Measurements from ENCODE around the gene DDX24. TPM values are rescaled to one million over a fixed set of nuclear protein-coding genes. Genes with fewer than 3 reads are reported as not detected.

DDX24 gene
- total RNA-seq, 3 donors from 2014 or later, result 287 to 321 (median 319) TPM

- Mint-ChIP-seq H3K27me3 (ENCODE audit: low read depth) (no peaks in the 10 kb centered on the region), H3K36me3 (ENCODE audit: insufficient read depth) (no peaks in the 10 kb centered on the region), H3K4me1 (ENCODE audit: low read depth) (peaks cover 23% of the 10 kb centered on the region), H3K4me3 (no peak overlapping the region), H3K9me3 (no peaks in the 10 kb centered on the region)
- no peak for ATAC-seq
- DNase-seq, result no peak
Observed at GRCh38 chr14:94029265-94029664, 51.7 kb downstream of the DDX24 start.

- peak; percentile 9 to 48 for ATAC-seq
- Mint-ChIP-seq H3K36me3 (ENCODE audit: insufficient read depth) (no peaks in the 10 kb centered on the region), H3K4me1 (ENCODE audit: low read depth) (peaks cover 23% of the 10 kb centered on the region), H3K9me3 (no peaks in the 10 kb centered on the region), H3K4me3 (peak overlapping the region; percentile 55), H3K27me3 (ENCODE audit: low read depth) (no peaks in the 10 kb centered on the region)
- peak; percentile 23 for DNase-seq
Observed at GRCh38 chr14:94028450-94028826, 52.6 kb downstream of the DDX24 start.

- Mint-ChIP-seq H3K9me3 (no peaks in the 10 kb centered on the region), H3K4me3 (peak overlapping the region; percentile 60), H3K36me3 (ENCODE audit: insufficient read depth) (no peaks in the 10 kb centered on the region), H3K4me1 (ENCODE audit: low read depth) (peaks cover 26% of the 10 kb centered on the region), H3K27me3 (ENCODE audit: low read depth) (no peaks in the 10 kb centered on the region)
- no peak for ATAC-seq
- no peak for DNase-seq
Observed at GRCh38 chr14:94027566-94028449, 53.2 kb downstream of the DDX24 start.

GRCh38 chr14:94026889-94027469 is 54.0 kb downstream of the DDX24 start:
- Mint-ChIP-seq H3K4me3 (peak overlapping the region; percentile 60), H3K9me3 (no peaks in the 10 kb centered on the region), H3K36me3 (ENCODE audit: insufficient read depth) (no peaks in the 10 kb centered on the region), H3K27me3 (ENCODE audit: low read depth) (no peaks in the 10 kb centered on the region), H3K4me1 (ENCODE audit: low read depth) (peaks cover 32% of the 10 kb centered on the region)
- no peak for ATAC-seq
- DNase-seq, result no peak

GRCh38 chr14:94026173-94026888 is 54.7 kb downstream of the DDX24 start, which contains the start of gene OTUB2:
OTUB2 (plus strand) TSS chr14:94026340; CDS start chr14:94026538, 198 bp downstream.
- ATAC-seq (peak; percentile 99 to 100), DNase-seq (peak; percentile 94)
- Mint-ChIP-seq H3K4me3 (peak within 1 kb of the TSS; percentile 79), H3K4me1 (ENCODE audit: low read depth) (peaks cover 38% of the 10 kb centered on the region), H3K36me3 (ENCODE audit: insufficient read depth) (no peaks in the 10 kb centered on the region), H3K9me3 (no peaks in the 10 kb centered on the region), H3K27me3 (ENCODE audit: low read depth) (no peaks in the 10 kb centered on the region)

GRCh38 chr14:94025720-94026119 is 55.3 kb downstream of the DDX24 start:
- peak overlapping the region; percentile 79 for H3K4me3 Mint-ChIP-seq
- ATAC-seq (no peak), DNase-seq (no peak)
- peaks cover 41% of the 10 kb centered on the region for H3K4me1 Mint-ChIP-seq (ENCODE audit: low read depth)
- H3K9me3 Mint-ChIP-seq, result no peaks in the 10 kb centered on the region
- no peaks in the 10 kb centered on the region for H3K36me3 Mint-ChIP-seq (ENCODE audit: insufficient read depth)
- no peaks in the 10 kb centered on the region for H3K27me3 Mint-ChIP-seq (ENCODE audit: low read depth)

GRCh38 chr14:94024549-94024948 is 56.5 kb downstream of the DDX24 start:
- Mint-ChIP-seq H3K9me3 (no peaks in the 10 kb centered on the region), H3K4me1 (ENCODE audit: low read depth) (peaks cover 44% of the 10 kb centered on the region), H3K27me3 (ENCODE audit: low read depth) (no peaks in the 10 kb centered on the region), H3K36me3 (ENCODE audit: insufficient read depth) (no peaks in the 10 kb centered on the region), H3K4me3 (no peak overlapping the region)
- DNase-seq (no peak), ATAC-seq (no peak)

GRCh38 chr14:94022532-94023411 is 58.2 kb downstream of the DDX24 start:
- no peak overlapping the region for H3K4me3 Mint-ChIP-seq
- ATAC-seq, result no peak

GRCh38 chr14:94021416-94022157 is 59.4 kb downstream of the DDX24 start:
- Mint-ChIP-seq H3K27me3 (ENCODE audit: low read depth) (no peaks in the 10 kb centered on the region), H3K9me3 (no peaks in the 10 kb centered on the region), H3K4me3 (no peak overlapping the region), H3K4me1 (ENCODE audit: low read depth) (peaks cover 27% of the 10 kb centered on the region), H3K36me3 (ENCODE audit: insufficient read depth) (no peaks in the 10 kb centered on the region)
- no peak for ATAC-seq
- DNase-seq, result no peak

More at GRCh38 chr14:94022532-94023411, 58.2 kb downstream of the DDX24 start:
- Mint-ChIP-seq H3K4me1 (ENCODE audit: low read depth) (peaks cover 32% of the 10 kb centered on the region), H3K36me3 (ENCODE audit: insufficient read depth) (no peaks in the 10 kb centered on the region), H3K27me3 (ENCODE audit: low read depth) (no peaks in the 10 kb centered on the region), H3K9me3 (no peaks in the 10 kb centered on the region)
- no peak for DNase-seq

GRCh38 chr14:94021001-94021400 is 60.0 kb downstream of the DDX24 start:
- no peak overlapping the region for H3K4me3 Mint-ChIP-seq
- peaks cover 25% of the 10 kb centered on the region for H3K4me1 Mint-ChIP-seq (ENCODE audit: low read depth)
- no peaks in the 10 kb centered on the region for H3K36me3 Mint-ChIP-seq (ENCODE audit: insufficient read depth)
- DNase-seq (no peak), ATAC-seq (no peak)
- H3K27me3 Mint-ChIP-seq (ENCODE audit: low read depth), result no peaks in the 10 kb centered on the region
- H3K9me3 Mint-ChIP-seq, result no peaks in the 10 kb centered on the region

GRCh38 chr14:94020267-94020666 is 60.7 kb downstream of the DDX24 start:
- Mint-ChIP-seq H3K4me1 (ENCODE audit: low read depth) (peaks cover 21% of the 10 kb centered on the region), H3K4me3 (no peak overlapping the region), H3K9me3 (no peaks in the 10 kb centered on the region), H3K27me3 (ENCODE audit: low read depth) (no peaks in the 10 kb centered on the region), H3K36me3 (ENCODE audit: insufficient read depth) (no peaks in the 10 kb centered on the region)
- DNase-seq (no peak), ATAC-seq (no peak)

GRCh38 chr14:94019329-94019728 is 61.7 kb downstream of the DDX24 start:
- Mint-ChIP-seq H3K36me3 (ENCODE audit: insufficient read depth) (no peaks in the 10 kb centered on the region), H3K4me3 (no peak overlapping the region), H3K9me3 (no peaks in the 10 kb centered on the region), H3K27me3 (ENCODE audit: low read depth) (no peaks in the 10 kb centered on the region), H3K4me1 (ENCODE audit: low read depth) (peaks cover 21% of the 10 kb centered on the region)
- DNase-seq (no peak), ATAC-seq (no peak)

GRCh38 chr14:94018308-94018707 is 62.7 kb downstream of the DDX24 start:
- Mint-ChIP-seq H3K4me3 (no peak overlapping the region), H3K27me3 (ENCODE audit: low read depth) (no peaks in the 10 kb centered on the region), H3K4me1 (ENCODE audit: low read depth) (peaks cover 23% of the 10 kb centered on the region), H3K9me3 (no peaks in the 10 kb centered on the region), H3K36me3 (ENCODE audit: insufficient read depth) (no peaks in the 10 kb centered on the region)
- no peak for ATAC-seq
- no peak for DNase-seq
